Stimulated activated naive CD8-positive, alpha-beta T cell treated with anti-CD3 and anti-CD28 coated beads, Interleukin-15, Interleukin-2, amounts not matched to agents 100 U/mL and 50 U/mL, for 24 hours (primary cell): ENCODE measurements around the gene TRMT61B.

Experiments
- ATAC-seq: fragments of 150-1000 bp; cut with Tn5 transposase; one replicate; pipeline ENCODE4 v1.10.0; 2021
- DNase-seq: peaks from one replicate; pipeline ENCODE4 v3.0.0; 2021

The TRMT61B gene

DNA sequence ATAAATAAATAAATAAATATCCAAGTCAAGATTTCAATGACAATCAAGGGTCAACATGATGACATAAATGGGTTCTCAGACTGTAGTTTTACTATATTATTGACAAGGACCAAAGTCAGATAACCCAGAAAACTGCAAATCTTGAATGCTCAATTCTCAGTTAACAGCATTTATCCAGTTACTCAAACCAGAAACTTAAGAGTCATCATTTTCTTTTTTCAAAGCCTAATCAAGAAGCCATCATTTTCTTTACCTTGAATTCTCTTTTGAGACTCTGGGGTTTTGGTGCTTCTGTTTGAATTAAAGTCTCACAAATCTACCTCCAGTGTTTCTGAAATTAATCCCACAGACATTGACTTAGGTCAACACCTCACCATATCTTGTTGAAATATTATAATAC is 14.1 kb downstream of the TRMT61B start:
- DNase-seq (no peak), ATAC-seq (no peak)

GRCh38 chr2:28855193-28855592 is 14.9 kb downstream of the TRMT61B start:
- ATAC-seq (no peak), DNase-seq (no peak)

- DNase-seq (no peak), ATAC-seq (no peak)
Measured at GRCh38 chr2:28842042-28842441, 28.1 kb downstream of the TRMT61B start.

DNA sequence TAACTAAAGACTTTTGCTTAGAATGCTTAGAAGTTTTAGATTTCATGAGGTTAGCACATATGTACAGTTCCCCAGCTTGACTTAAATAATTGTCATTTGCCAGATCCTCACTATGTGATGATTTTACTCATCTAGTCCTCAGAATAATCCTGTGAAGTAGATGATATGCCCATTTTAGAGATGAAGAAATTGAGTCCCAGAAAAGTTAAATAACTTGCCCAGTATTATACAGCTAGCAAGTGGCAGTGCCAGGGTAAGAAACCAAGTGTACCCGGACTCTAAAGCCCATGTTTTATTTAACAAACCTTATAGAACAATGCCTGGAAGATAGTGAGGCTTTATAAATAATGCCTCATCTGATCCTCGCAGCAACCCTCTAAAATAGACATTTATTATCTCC is 31.1 kb downstream of the TRMT61B start:
- ATAC-seq, result no peak
- DNase-seq, result no peak

GRCh38 chr2:28835781-28836180 is 34.3 kb downstream of the TRMT61B start:
- DNase-seq, result no peak
- ATAC-seq, result no peak

DNA sequence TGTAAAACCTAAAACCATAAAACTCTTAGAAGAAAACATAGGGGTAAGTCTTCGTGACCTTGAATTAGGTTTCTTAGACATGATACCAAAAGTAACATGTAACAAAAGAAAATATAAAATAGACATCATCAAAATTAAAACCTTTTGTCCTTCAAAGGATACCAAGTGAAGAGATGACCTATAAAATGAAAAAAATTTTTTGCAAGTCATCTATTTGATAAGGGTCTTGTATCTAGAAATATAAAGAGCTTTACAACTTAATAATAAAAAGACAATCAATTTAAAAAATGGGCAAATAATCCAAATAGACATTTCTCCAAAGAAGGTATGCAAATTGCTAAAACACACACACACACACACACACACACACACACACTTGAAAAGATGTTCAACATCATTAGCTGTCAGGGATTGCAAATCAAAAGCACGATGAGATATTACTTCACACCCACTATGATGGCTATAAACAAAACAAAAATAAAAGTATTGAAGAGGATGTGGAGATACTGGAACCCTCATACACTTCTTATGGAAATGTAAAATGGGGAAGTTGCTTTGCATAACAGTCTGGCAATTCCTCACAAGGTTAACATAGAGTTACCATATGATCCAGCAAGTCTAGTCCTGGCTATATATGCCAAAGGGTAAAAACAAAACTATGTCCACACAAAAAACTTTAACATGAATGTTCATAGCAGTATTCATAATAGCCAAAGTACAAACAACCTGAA is 36.2 kb downstream of the TRMT61B start:
- ATAC-seq, result no peak
- DNase-seq, result no peak

DNA sequence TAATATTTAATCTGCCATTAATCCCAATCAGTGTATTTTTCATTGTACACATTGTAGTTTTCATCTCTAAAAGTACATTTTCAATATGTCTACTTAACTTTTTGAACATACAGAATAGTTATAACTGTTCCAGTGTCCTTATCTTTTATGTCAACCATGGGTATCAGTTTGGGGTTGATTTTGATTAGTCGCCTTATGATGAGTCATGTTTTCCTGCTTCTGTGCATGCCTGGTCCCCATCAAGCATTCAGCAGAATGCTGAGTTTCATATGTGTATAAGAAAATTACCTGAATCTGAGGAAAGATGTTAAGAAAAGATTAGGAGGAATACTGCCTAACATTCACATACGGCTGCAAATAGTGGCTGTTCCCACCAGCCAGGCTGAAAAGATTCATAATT is 41.7 kb downstream of the TRMT61B start:
- DNase-seq, result no peak
- ATAC-seq, result peak; percentile 32

DNA sequence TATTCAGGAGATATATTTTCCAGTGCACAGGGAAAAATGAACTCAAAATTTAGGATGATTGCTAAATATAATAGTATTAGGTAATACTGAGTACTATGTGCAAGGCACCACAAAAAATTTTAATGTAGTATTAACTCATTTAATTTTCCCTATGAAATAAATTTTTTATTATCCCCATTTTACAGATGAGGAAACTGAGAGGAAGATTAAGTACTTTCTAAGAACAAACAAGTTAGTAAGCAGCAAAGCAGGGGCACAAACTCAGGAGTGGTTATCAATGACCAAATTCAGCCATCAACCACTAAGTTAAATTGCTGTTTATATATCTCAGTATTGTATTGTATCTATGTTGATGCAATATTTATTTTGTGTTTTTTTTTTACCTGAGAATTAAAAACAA is 45.2 kb downstream of the TRMT61B start:
- no peak for ATAC-seq
- no peak for DNase-seq

DNA sequence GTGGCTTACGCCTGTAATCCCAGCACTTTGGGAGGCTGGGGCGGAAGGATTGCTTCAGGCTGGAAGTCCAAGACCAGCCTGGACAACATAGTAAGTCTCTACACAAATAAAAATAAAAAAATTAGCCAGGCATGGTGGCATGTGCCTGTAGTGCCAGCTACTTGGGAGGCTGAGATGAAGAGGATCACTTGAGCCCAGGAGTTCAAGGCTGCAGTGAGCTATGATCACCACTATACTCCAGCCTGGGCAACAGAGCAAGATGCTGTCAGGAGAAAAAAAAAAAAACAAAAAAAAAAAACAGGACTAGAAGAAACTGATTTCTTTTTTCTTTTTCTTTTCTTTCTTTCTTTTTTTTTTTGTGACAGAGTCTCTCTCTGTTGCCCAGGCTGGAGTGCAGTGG is 45.9 kb downstream of the TRMT61B start:
- ATAC-seq (no peak), DNase-seq (no peak)

DNA sequence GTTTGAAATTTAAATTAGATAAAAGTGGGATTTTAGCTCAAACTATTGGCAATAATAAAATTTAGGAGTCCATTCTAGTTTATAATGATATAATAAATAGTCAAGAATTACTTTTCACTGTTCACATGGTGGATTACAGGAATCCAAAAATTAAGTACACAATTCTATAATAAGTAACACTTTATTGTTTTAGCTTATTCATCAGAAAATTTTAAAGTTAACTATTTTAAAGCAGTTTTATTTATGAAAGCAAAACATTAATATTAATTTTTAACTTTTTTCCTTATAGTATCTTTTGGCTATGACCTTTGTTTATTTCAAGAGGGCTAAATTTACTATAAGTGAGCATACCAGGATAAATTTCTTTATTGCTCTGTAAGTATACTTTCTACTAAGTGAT is 48.1 kb downstream of the TRMT61B start:
- DNase-seq (no peak), ATAC-seq (no peak)

- DNase-seq, result peak; percentile 68
- ATAC-seq, result peak; percentile 76
Measured at GRCh38 chr2:28821295-28821958, 48.7 kb downstream of the TRMT61B start.

- DNase-seq (no peak), ATAC-seq (no peak)
Measured at GRCh38 chr2:28818053-28818452, 52.1 kb downstream of the TRMT61B start.

DNA sequence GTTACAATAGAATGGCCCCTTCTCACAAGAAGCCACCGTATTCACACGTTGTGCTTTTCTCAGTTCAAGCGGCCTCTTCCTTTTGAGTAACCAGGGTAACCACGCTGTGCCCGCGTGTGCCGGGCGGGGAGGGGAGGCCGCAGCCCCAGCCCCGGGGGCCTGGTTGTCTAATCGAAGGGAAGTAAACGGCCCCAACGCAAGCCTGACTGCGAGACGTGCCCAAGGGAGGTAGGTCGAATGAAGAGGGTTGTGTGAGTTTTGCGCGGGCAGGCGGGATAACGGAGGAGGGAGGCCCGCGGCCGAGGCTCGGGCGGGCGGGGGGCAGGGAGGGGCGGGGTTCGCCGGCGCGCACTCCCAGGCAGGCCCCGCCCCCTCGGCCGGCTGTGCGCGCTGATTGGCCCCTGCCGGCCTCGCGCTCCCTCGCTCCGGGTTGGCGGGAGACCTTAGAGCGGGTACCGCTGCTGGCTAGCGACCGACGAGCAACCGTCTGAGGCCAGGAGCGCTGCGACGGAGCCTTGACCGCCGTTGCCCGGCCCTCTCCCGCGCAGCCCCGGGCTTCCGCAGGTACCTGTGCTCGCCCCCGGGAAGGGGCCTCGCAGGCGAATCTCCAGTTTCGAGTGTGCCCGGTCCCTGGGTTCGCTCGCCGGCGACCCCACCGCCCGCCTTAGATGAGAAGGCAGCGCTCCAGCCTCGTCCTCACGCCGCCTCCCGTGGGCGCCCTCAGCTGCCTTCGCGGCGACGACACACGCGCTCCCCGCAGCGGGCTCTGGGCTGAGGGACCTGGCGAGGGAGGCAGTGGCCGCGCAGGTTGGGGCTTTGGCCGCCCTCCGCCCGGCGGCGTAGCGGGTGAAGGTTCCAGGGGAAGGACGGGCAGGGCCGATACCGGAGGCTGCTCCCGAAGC is 59.5 kb downstream of the TRMT61B start, which contains the start of gene SPDYA:
Gene SPDYA (plus strand): TSS at position 451 of the 902 bp plus-strand sequence. CDS start 5,181 bp downstream, outside the sequence.
- DNase-seq (peak; percentile 86), ATAC-seq (peak; percentile 97)

DNA sequence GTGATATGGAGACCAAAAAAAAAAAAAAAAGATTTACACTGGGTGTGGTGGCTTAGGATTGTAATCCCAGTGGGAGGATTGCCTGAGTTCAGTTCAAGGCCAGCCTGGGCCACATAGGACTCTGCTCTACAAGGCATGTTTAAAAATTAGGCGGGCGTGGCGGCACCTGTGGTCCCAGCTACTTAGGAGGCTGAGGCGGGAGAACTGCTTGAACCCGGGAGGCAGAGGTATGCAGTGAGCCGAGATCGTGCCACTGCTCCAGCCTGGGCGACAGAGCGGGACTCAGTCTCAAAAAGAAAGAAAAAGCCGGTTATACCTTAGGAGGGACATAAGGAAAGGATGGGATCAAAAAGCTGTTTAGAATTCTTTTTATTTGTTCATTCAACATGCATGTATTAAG is 60.2 kb downstream of the TRMT61B start:
- no peak for ATAC-seq

GRCh38 chr2:28802975-28803429 is 67.1 kb downstream of the TRMT61B start:
- ATAC-seq (no peak), DNase-seq (no peak)

More for the DNA sequence above, 60.2 kb downstream of the TRMT61B start:
- peak; percentile 15 for DNase-seq

DNA sequence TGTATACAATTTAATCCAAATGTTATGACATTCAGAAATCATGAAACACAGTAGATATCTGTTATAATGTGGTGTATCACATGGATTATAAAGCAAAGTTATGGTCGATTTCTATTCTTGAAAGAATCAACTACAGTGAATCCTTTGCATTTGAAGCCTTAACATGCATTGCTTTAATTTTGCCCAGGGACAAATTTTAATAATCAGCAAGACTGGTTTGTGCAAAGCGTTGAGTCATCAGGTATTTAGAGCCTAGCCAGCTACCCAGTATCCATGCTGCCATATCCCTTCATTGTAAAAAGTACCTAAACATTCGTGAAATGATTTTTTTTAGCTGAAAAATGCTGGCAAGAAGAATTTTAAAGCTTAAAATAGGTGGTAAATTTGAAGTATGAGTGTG is 68.4 kb downstream of the TRMT61B start:
- DNase-seq (no peak), ATAC-seq (no peak)
